ENCODE results near the gene PCYT2. TPM values are rescaled to one million over a fixed set of nuclear protein-coding genes. Genes with fewer than 3 reads are reported as not detected.

The PCYT2 gene
- total RNA-seq, 2 donors from 2014 or later: 66.8 to 70.9 TPM

DNA sequence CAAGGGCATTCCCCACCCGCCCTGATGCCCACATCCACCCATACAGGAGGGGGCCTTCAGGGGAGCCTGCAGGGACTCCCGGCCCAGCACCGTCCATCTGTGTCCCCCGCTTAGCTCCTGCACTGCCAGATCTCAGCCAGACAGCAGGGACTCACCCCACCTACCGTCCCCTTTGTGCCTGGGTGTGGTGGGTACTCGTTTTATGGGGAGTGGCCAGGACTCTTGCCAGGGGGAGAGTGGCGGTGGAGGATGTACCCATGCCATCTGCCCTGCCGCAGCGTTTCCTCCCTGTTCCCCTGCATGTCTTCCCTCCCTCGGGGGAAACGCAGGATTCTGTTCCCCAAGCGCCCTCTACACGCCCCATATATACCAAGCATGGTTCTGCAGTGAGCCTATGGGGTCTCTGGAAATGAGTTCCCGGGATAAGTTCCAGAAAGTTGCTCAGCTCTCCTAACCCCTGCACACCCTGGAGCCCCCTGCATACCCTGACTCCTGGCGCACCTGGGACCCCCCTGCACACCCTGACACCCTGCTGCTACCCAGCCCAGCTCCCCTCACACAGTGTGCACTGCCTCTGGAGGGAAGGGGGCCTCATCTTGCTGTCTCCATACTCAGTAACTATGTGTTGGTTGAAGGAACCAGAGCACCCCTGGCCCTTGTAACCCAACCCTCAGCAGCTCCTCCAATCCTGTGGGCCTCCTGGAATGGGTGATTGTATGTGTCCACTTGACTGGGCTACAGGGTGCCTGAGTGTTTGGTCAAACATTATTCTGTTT is 20.5 kb upstream of the PCYT2 start:
- no peaks in the 10 kb centered on the region for H3K4me1 Mint-ChIP-seq
- no peak overlapping the region for H3K9ac ChIP-seq (ENCODE audit: extremely low read depth, low read length, poor library complexity, severe bottlenecking)
- H3K27ac Mint-ChIP-seq: no peak overlapping the region

GRCh38 chr17:81931189-81931556 is 20.0 kb upstream of the PCYT2 start:
- TF ChIP-seq, protein P1, sequence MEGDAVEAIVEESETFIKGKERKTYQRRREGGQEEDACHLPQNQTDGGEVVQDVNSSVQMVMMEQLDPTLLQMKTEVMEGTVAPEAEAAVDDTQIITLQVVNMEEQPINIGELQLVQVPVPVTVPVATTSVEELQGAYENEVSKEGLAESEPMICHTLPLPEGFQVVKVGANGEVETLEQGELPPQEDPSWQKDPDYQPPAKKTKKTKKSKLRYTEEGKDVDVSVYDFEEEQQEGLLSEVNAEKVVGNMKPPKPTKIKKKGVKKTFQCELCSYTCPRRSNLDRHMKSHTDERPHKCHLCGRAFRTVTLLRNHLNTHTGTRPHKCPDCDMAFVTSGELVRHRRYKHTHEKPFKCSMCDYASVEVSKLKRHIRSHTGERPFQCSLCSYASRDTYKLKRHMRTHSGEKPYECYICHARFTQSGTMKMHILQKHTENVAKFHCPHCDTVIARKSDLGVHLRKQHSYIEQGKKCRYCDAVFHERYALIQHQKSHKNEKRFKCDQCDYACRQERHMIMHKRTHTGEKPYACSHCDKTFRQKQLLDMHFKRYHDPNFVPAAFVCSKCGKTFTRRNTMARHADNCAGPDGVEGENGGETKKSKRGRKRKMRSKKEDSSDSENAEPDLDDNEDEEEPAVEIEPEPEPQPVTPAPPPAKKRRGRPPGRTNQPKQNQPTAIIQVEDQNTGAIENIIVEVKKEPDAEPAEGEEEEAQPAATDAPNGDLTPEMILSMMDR (conservative IDR thresholded peaks at IDR 0.05): no peak
- H3K27me3 Mint-ChIP-seq (ENCODE audit: insufficient read depth): peaks cover 6% of the 10 kb centered on the region
- no peak overlapping the region for H3K27ac Mint-ChIP-seq
- Histone ChIP-seq H3K27me3 (ENCODE audit: control insufficient read depth, insufficient read depth, low read length, poor library complexity, severe bottlenecking) (peaks cover 4% of the 10 kb centered on the region), H3K27ac (ENCODE audit: low read depth, low read length) (no peak overlapping the region), H3K4me1 (ENCODE audit: control insufficient read depth, insufficient read depth, low read length) (peaks cover 7% of the 10 kb centered on the region), H3K9ac (ENCODE audit: extremely low read depth, low read length, poor library complexity, severe bottlenecking) (no peak overlapping the region), H3K36me3 (ENCODE audit: control insufficient read depth, insufficient read depth, low read length) (peaks cover 4% of the 10 kb centered on the region), H3K9me3 (ENCODE audit: control insufficient read depth, low read length) (no peaks in the 10 kb centered on the region), H3K4me3 (ENCODE audit: low read length) (no peak overlapping the region)
- H3K9me3 Mint-ChIP-seq: no peaks in the 10 kb centered on the region
- WGBS, 2 experiments (ENCODE audit: insufficient coverage in 1 of 2, insufficient read length in 1 of 2): 84 to 94% methylated on average over 9 to 13 of the region's 13 CpGs
- peaks cover 3% of the 10 kb centered on the region for H3K4me1 Mint-ChIP-seq
- H3K36me3 Mint-ChIP-seq (ENCODE audit: low read depth): peaks cover 6% of the 10 kb centered on the region
- H3K4me3 Mint-ChIP-seq: no peak overlapping the region
- DNase-seq: no peak

More for the DNA sequence above, 20.5 kb upstream of the PCYT2 start:
- peaks cover 4% of the 10 kb centered on the region for H3K27me3 ChIP-seq (ENCODE audit: control insufficient read depth, insufficient read depth, low read length, poor library complexity, severe bottlenecking)
- H3K4me3 ChIP-seq (ENCODE audit: low read length): no peak overlapping the region
- peaks cover 4% of the 10 kb centered on the region for H3K36me3 ChIP-seq (ENCODE audit: control insufficient read depth, insufficient read depth, low read length)
- TF ChIP-seq, protein P1 (conservative IDR thresholded peaks at IDR 0.05): no peak
- peaks cover 7% of the 10 kb centered on the region for H3K4me1 ChIP-seq (ENCODE audit: control insufficient read depth, insufficient read depth, low read length)
- no peaks in the 10 kb centered on the region for H3K9me3 ChIP-seq (ENCODE audit: control insufficient read depth, low read length)
- no peak overlapping the region for H3K4me3 Mint-ChIP-seq
- H3K36me3 Mint-ChIP-seq (ENCODE audit: low read depth): peaks cover 6% of the 10 kb centered on the region
- H3K9me3 Mint-ChIP-seq: no peaks in the 10 kb centered on the region
- H3K27me3 Mint-ChIP-seq (ENCODE audit: insufficient read depth): peaks cover 6% of the 10 kb centered on the region
- WGBS, 2 experiments (ENCODE audit: insufficient coverage in 1 of 2, insufficient read length in 1 of 2): 68 to 82% methylated on average over 7 to 15 of the region's 15 CpGs
- no peak overlapping the region for H3K27ac ChIP-seq (ENCODE audit: low read depth, low read length)
- DNase-seq: no peak

DNA sequence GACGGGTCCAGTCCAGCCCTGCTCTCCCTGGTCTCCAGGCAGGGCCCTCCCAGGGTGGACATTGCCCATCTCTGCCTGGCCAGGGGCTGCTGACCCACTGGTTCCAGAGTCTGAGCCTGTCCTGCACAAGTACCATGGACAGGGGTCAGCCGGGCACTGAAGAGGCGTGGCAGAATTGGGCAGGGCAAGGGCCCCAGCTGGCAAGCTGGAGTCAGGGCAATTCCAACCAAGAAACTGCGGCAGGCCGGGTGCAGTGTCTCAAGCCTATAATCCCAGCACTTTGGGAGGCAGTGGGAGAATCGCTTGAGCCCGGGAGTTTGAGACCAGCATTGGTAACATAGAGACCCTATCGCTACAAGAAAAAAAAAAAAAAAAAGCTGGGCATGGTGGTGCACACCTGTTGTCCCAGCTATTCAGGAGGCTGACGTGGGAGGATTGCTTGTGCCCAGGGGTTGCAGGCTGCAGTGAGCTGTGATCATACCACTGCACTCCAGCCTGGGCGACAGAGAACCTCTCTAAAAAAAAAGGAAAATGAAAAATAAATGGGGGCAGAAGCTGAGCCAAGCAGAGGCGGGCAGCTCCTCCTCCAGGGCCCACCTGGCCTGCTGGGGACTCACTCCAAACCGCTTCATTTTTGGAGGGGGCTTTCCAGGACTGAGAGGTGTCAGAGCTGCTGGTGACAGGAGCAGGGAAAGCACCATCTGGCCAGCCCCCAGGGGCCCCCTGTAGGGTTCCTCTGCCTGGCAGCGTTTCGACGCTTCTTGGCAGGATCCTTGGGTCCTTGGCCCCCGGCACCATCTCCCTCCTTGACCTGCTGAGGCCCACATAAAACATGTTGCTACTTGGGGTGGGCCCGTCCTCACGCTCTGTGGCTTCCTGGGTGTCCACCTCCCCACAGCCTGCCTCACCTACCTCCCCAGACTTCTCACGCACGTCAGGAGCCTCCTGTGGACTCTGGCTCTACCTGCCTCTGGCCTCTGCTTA is 19.2 kb upstream of the PCYT2 start:
- peak; percentile 75 for DNase-seq
- TF ChIP-seq, protein P1 (conservative IDR thresholded peaks at IDR 0.05): no peak
- H3K4me1 Mint-ChIP-seq: peaks cover 7% of the 10 kb centered on the region
- peaks cover 3% of the 10 kb centered on the region for H3K36me3 ChIP-seq (ENCODE audit: control insufficient read depth, insufficient read depth, low read length)
- H3K9ac ChIP-seq (ENCODE audit: extremely low read depth, low read length, poor library complexity, severe bottlenecking): no peak overlapping the region
- no peak overlapping the region for H3K4me3 ChIP-seq (ENCODE audit: low read length)
- H3K27me3 ChIP-seq (ENCODE audit: control insufficient read depth, insufficient read depth, low read length, poor library complexity, severe bottlenecking): peaks cover 4% of the 10 kb centered on the region
- H3K36me3 Mint-ChIP-seq (ENCODE audit: low read depth): peaks cover 6% of the 10 kb centered on the region
- no peak overlapping the region for H3K4me3 Mint-ChIP-seq
- H3K9me3 Mint-ChIP-seq: no peaks in the 10 kb centered on the region
- H3K4me1 ChIP-seq (ENCODE audit: control insufficient read depth, insufficient read depth, low read length): peaks cover 11% of the 10 kb centered on the region
- peaks cover 6% of the 10 kb centered on the region for H3K27me3 Mint-ChIP-seq (ENCODE audit: insufficient read depth)
- WGBS, 2 experiments (ENCODE audit: insufficient coverage in 1 of 2, insufficient read length in 1 of 2): 83 to 88% methylated on average over 14 to 20 of the region's 20 CpGs
- H3K9me3 ChIP-seq (ENCODE audit: control insufficient read depth, low read length): no peaks in the 10 kb centered on the region
- no peak overlapping the region for H3K27ac ChIP-seq (ENCODE audit: low read depth, low read length)
- no peak overlapping the region for H3K27ac Mint-ChIP-seq
